ENCODE results near the gene MT1A.

MT1A gene

DNA sequence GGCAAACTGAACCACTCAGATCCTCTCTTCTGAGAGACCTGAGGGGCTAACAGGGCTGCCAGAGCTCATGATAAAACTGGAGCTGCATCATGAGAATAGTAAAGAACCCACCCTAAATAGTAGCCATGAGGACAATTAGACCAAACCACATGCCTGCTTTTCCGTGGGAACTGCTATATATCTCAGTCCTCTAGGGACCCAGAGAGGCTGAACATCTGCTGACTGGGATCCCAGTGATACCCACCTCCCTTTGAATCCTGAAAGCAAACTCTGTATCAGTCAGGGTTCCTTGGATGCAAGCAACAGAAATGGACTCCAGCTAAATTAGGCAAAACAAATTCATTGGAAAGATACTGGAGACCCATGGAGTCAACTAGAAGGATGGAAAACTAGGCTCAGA, 50.3 kb downstream of the MT1A start:
- no peak for DNase-seq (ENCODE audit: extremely low read depth, low read depth)
- TF ChIP-seq, protein P1, sequence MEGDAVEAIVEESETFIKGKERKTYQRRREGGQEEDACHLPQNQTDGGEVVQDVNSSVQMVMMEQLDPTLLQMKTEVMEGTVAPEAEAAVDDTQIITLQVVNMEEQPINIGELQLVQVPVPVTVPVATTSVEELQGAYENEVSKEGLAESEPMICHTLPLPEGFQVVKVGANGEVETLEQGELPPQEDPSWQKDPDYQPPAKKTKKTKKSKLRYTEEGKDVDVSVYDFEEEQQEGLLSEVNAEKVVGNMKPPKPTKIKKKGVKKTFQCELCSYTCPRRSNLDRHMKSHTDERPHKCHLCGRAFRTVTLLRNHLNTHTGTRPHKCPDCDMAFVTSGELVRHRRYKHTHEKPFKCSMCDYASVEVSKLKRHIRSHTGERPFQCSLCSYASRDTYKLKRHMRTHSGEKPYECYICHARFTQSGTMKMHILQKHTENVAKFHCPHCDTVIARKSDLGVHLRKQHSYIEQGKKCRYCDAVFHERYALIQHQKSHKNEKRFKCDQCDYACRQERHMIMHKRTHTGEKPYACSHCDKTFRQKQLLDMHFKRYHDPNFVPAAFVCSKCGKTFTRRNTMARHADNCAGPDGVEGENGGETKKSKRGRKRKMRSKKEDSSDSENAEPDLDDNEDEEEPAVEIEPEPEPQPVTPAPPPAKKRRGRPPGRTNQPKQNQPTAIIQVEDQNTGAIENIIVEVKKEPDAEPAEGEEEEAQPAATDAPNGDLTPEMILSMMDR (IDR thresholded peaks at IDR 0.05; ENCODE audit: low read depth, low read length), result no peak

DNA sequence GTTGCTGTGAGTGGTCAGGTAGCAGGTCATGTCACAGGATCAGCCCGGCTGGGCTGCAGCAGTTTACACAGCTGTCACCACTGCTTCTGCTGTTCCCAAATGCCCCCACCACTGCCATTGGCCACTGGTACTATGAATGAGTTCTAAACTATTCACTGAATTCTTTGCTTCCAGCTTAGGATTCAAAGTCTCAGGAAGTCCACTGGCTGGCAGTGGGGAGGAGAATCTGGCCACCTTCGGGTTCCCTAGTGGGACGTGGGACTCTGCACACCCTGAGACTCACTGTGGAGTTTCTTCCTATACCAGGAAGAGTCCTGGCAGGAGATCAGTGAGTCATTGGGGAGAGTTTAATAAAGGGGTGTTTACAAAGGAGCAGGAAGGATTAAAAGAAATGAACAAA, 50.7 kb downstream of the MT1A start:
- TF ChIP-seq, protein P1 (IDR thresholded peaks at IDR 0.05; ENCODE audit: low read depth, low read length), result no peak
- no peak for DNase-seq (ENCODE audit: extremely low read depth, low read depth)

Measured in AG09319 (cell line).